CD8-positive, alpha-beta memory T cell (primary cell): Measurements from ENCODE around the gene FCHO2. TPM values are rescaled to one million over a fixed set of nuclear protein-coding genes. Genes with fewer than 3 reads are reported as not detected.

Source experiments
- polyA plus RNA-seq: library from polyadenylated mRNA; unstranded; fragments of 300-500 nt; fragmentation: Illumina TruSeq; gene quantifications from one replicate; pipeline ENCODE4 v1.2.3, GENCODE V29; 2021
- total RNA-seq, 2 experiments: library from RNA; stranded (reverse); gene quantifications; one replicate each; pipeline ENCODE4 v1.2.3, GENCODE V29; 2021

Gene FCHO2
- total and polyA plus RNA-seq, 3 experiments from 2014 or later = 0.98 to 4.2 (median 3.9) TPM

Other genes with a start within 250 kb of the FCHO2 start
- 100 to 1,000 TPM; 134 to 137 TPM for gene TNPO1, start 139.4 kb upstream of the FCHO2 start, total RNA-seq
- 49.7 TPM for gene TNPO1, start 139.4 kb upstream of the FCHO2 start, polyA plus RNA-seq
- gene TMEM171, start 164.5 kb downstream of the FCHO2 start, total RNA-seq = not detected
- gene TMEM171, start 164.5 kb downstream of the FCHO2 start, polyA plus RNA-seq = 14.1 TPM
- gene TMEM174, start 217.2 kb downstream of the FCHO2 start, total RNA-seq = not detected
- gene TMEM174, start 217.2 kb downstream of the FCHO2 start, polyA plus RNA-seq = not detected